Endothelial cell of umbilical vein (primary cell): ENCODE data around the gene EEF1B2. TPM values are rescaled to one million over a fixed set of nuclear protein-coding genes. Genes with fewer than 3 reads are reported as not detected.

Experiments
- BruUV-seq: library from RNA; stranded (reverse); fragments of 400-500 nt; replicated peaks from 2 replicates; lab custom pipeline; 2021; lab: Mats Ljungman, UMichigan
- CTCF ChIA-PET: fragments of 300-600, 350-600 bp; sonication (Branson Sonifier 250); formaldehyde crosslinking; loops from one replicate; lab custom pipeline; 2021; ENCODE audit warnings: antibody characterized with exemption, inconsistent platforms; lab: Charles Lee
- POLR2A ChIA-PET: fragments of 300-600, 350-600 bp; sonication (Branson Sonifier 250); formaldehyde crosslinking; loops from one replicate; lab custom pipeline; 2021; ENCODE audit warnings: antibody characterized with exemption, inconsistent platforms; lab: Charles Lee
- DNase-seq: peaks from one replicate; pipeline ENCODE4 v3.0.0-alpha.2; 2011; ENCODE audit warnings: low read depth, low spot score
- FAIRE-seq: peaks from 2 replicates; lab custom pipeline; 2011; peaks lifted over from hg19 to GRCh38; lab: Jason Lieb, UNC
- H2AFZ ChIP-seq: 2 replicates; pipeline ENCODE4 v1.6.0; 2012; ENCODE audit warnings: low read depth, low read length, control low read depth, inconsistent platforms
- H3K27ac ChIP-seq: 2 replicates; pipeline ENCODE4 v1.5.1; 2011; ENCODE audit warnings: low read depth, mild to moderate bottlenecking, control low read depth, low read length, moderate library complexity; ENCODE audit not compliant: insufficient read depth
- H3K27me3 ChIP-seq, 2 experiments: 2 replicates each; pipeline versions ENCODE4 v1.6.0 to v1.6.1; 2011; ENCODE audit warnings: low read length in 2 of 2, mixed read lengths in 1 of 2; ENCODE audit not compliant: control insufficient read depth in 2 of 2, insufficient read depth in 2 of 2
- H3K36me3 ChIP-seq, 2 experiments: 2 replicates in 1 of 2; 3 replicates in 1 of 2; pipeline ENCODE4 v1.5.1; 2011; ENCODE audit warnings: low read length in 2 of 2, mild to moderate bottlenecking in 1 of 2, moderate library complexity in 1 of 2; ENCODE audit not compliant: control insufficient read depth in 2 of 2, insufficient read depth in 2 of 2; ENCODE audit errors: extremely low read depth in 1 of 2
- H3K4me1 ChIP-seq: 3 replicates; pipeline ENCODE4 v1.5.1; 2011; ENCODE audit warnings: mild to moderate bottlenecking, low read length; ENCODE audit not compliant: control insufficient read depth, insufficient read depth; ENCODE audit errors: extremely low read depth
- H3K4me2 ChIP-seq: 2 replicates; pipeline ENCODE4 v1.6.1; 2011; ENCODE audit warnings: low read length, control low read depth, mixed read lengths; ENCODE audit not compliant: insufficient read depth
- H3K4me3 ChIP-seq, 3 experiments: fragments of 200-600 bp in 1 of 3; sonication (generic), shearing (Covaris generic) in 1 of 3; replicated peaks in 1 of 3; 2 replicates each; pipeline ENCODE4 v1.5.1; 2011 to 2016; ENCODE audit warnings: control low read depth in 3 of 3, low read length in 3 of 3, mild to moderate bottlenecking in 2 of 3, inconsistent platforms in 1 of 3, low read depth in 1 of 3, moderate library complexity in 1 of 3; ENCODE audit not compliant: insufficient read depth in 1 of 3
- H3K79me2 ChIP-seq: 2 replicates; pipeline ENCODE4 v1.6.0; 2012; ENCODE audit warnings: low read length, inconsistent platforms; ENCODE audit not compliant: control insufficient read depth, insufficient read depth
- H3K9ac ChIP-seq: replicated peaks from 2 replicates; pipeline ENCODE3; 2011; ENCODE audit warnings: low read length, control low read depth; ENCODE audit not compliant: insufficient read depth; ENCODE audit errors: extremely low read depth
- H3K9me1 ChIP-seq: replicated peaks from 3 replicates; pipeline ENCODE4 v1.6.0; 2011; ENCODE audit warnings: mild to moderate bottlenecking, low read length; ENCODE audit not compliant: control insufficient read depth, insufficient read depth; ENCODE audit errors: extremely low read depth
- H3K9me3 ChIP-seq: replicated peaks from 2 replicates; pipeline ENCODE4 v1.5.1; 2012; ENCODE audit warnings: low read length, inconsistent platforms; ENCODE audit not compliant: control insufficient read depth, insufficient read depth
- H4K20me1 ChIP-seq: replicated peaks from 2 replicates; pipeline ENCODE3; 2011; ENCODE audit warnings: mild to moderate bottlenecking, low read length; ENCODE audit not compliant: control insufficient read depth, insufficient read depth; ENCODE audit errors: extremely low read depth
- CTCF ChIP-seq, 2 donors: IDR thresholded peaks; 1 replicate in 1 of 2; 2 replicates in 1 of 2; pipeline ENCODE4 v1.5.1; 2011; ENCODE audit warnings: low read length in 2 of 2, mild to moderate bottlenecking in 2 of 2, moderate library complexity in 2 of 2, control low read depth in 1 of 2, inconsistent platforms in 1 of 2, low read depth in 1 of 2; ENCODE audit not compliant: insufficient read depth in 1 of 2; ENCODE audit errors: extremely low read depth in 1 of 2
- EZH2 ChIP-seq: IDR thresholded peaks from 2 replicates; pipeline ENCODE4 v1.6.1; 2012; ENCODE audit warnings: borderline replicate concordance, low read depth, mild to moderate bottlenecking, moderate library complexity, low read length, inconsistent platforms; ENCODE audit not compliant: severe bottlenecking
- FOS ChIP-seq: IDR thresholded peaks from 2 replicates; pipeline ENCODE4 v1.6.1; 2011; ENCODE audit warnings: mild to moderate bottlenecking, low read length, moderate library complexity, borderline replicate concordance; ENCODE audit not compliant: insufficient read depth
- GATA2 ChIP-seq: IDR thresholded peaks from 2 replicates; pipeline ENCODE4 v1.7.0; 2011; ENCODE audit warnings: low read depth, mild to moderate bottlenecking, moderate library complexity, mixed read lengths, low read length; ENCODE audit not compliant: insufficient read length, insufficient read depth
- JUN ChIP-seq: IDR thresholded peaks from 2 replicates; pipeline ENCODE4 v1.6.1; 2011; ENCODE audit warnings: borderline replicate concordance, low read depth; ENCODE audit not compliant: insufficient read length, insufficient read depth
- MAX ChIP-seq: IDR thresholded peaks from 2 replicates; pipeline ENCODE4 v1.6.1; 2011; ENCODE audit not compliant: insufficient read depth, insufficient read length
- MYC ChIP-seq: IDR thresholded peaks from one replicate; pipeline ENCODE4 v1.6.1; 2011; ENCODE audit warnings: mild to moderate bottlenecking, low read depth, low read length
- POLR2A ChIP-seq: IDR thresholded peaks from 2 replicates; pipeline ENCODE4 v1.6.1; 2012; ENCODE audit warnings: low read depth, mild to moderate bottlenecking, control low read depth, low read length
- POLR2AphosphoS5 ChIP-seq: IDR thresholded peaks from 2 replicates; pipeline ENCODE4 v1.6.1; 2012; ENCODE audit warnings: low read depth, mild to moderate bottlenecking, control low read depth, low read length, moderate library complexity; ENCODE audit not compliant: insufficient read depth
- dilution Hi-C: fragments of 300-500 bp; cut with MboI; formaldehyde crosslinking; loops from one replicate; pipeline ENCODE4 v1.15.0; 2019; ENCODE audit warnings: low sequenced_read_pairs; ENCODE audit not compliant: extremely low pct_ligation_motif_present
- intact Hi-C: fragments of 100-400 bp; cut with micrococcal nuclease; formaldehyde crosslinking; loops from one replicate; pipeline ENCODE4 v1.10.0; 2022
- polyA plus RNA-seq, 4 experiments: library from polyadenylated mRNA; depleted of rRNA in 3 of 4; stranded (reverse) in 3 of 4; unstranded in 1 of 4; fragments of >200 nt; gene quantifications; 2 replicates each; pipeline versions ENCODE4 v1.2.1 to v1.2.3, GENCODE V29; 2011 to 2012; ENCODE audit warnings: missing spikeins in 1 of 4
- total RNA-seq: library from RNA; stranded (reverse); gene quantifications from 2 replicates; pipeline ENCODE4 v1.2.3, GENCODE V29; 2021

Gene EEF1B2
- total and polyA plus RNA-seq, 2 donors (not counting 3 experiments of a cell fraction or from before 2014, with no cell fraction given), result 454 to 576 TPM

GRCh38 chr2:206208900-206209299 is 49.2 kb downstream of the EEF1B2 start:
- no peaks in the 10 kb centered on the region for H3K9me3 ChIP-seq
- no peaks in the 10 kb centered on the region for H3K4me1 ChIP-seq
- H2AFZ ChIP-seq, result no peak overlapping the region
- ChIA-PET CTCF (no interaction called here), POLR2A (interaction anchor here (0.7 kb wide), 1 partner anchor 1907 kb away, joined by 3 read pairs; no protein-coding TSS in a partner anchor)
- intact Hi-C loops, result no loop called here
- dilution Hi-C loops, result no loop called here
- H3K79me2 ChIP-seq, result no peaks in the 10 kb centered on the region
- no peak overlapping the region for H3K9ac ChIP-seq
- no TSS peak for BruUV-seq
- no peak for TF ChIP-seq POLR2AphosphoS5
- TF ChIP-seq POLR2A, result no peak
- no peak for TF ChIP-seq FOS
- TF ChIP-seq GATA2, result no peak
- no peak for TF ChIP-seq CTCF (IDR thresholded peaks at IDR 0.05; ENCODE audit: extremely low read depth in 1 of 2, insufficient read depth in 1 of 2, low read depth in 1 of 2, low read length in 2 of 2)
- no peak for TF ChIP-seq JUN
- TF ChIP-seq MAX, result no peak
- no peak for TF ChIP-seq MYC
- no peak for TF ChIP-seq EZH2
- H3K27me3 ChIP-seq, result no peaks in the 10 kb centered on the region
- H3K4me3 ChIP-seq, result no peak overlapping the region
- DNase-seq (no peak), FAIRE-seq (no peak)
- no peaks in the 10 kb centered on the region for H3K9me1 ChIP-seq
- H3K27ac ChIP-seq, result no peak overlapping the region
- H3K36me3 ChIP-seq, result no peaks in the 10 kb centered on the region
- H3K4me2 ChIP-seq, result no peak overlapping the region
- H4K20me1 ChIP-seq, result no peaks in the 10 kb centered on the region
